GM23338 (cell line): ENCODE results near the gene POFUT2. TPM values are rescaled to one million over a fixed set of nuclear protein-coding genes. Genes with fewer than 3 reads are reported as not detected.

Source experiments
- ATAC-seq: fragments of 200-7000 bp; cut with Tn5 transposase; 3 replicates; pipeline ENCODE4 v1.9.1; 2020
- DNase-seq: peaks from one replicate; pipeline ENCODE4 v3.0.0-alpha.2; 2015; ENCODE audit warnings: low spot score
- H2AFZ ChIP-seq: fragments of 200-600 bp; sonication (generic); 2 replicates; pipeline ENCODE4 v1.8.0; 2016; ENCODE audit warnings: antibody characterized with exemption, mild to moderate bottlenecking, moderate library complexity
- H3F3A ChIP-seq: fragments of 200-600 bp; sonication (generic); replicated peaks from 2 replicates; pipeline ENCODE4 v1.8.0; 2017; ENCODE audit warnings: antibody characterized with exemption, mixed run types, low read depth
- H3K27ac ChIP-seq: fragments of 200-600 bp; sonication (generic); 2 replicates; pipeline ENCODE4 v1.6.1; 2016; ENCODE audit warnings: low read depth
- H3K27me3 ChIP-seq: fragments of 200-600 bp; sonication (generic); 2 replicates; pipeline ENCODE4 v1.8.0; 2016; ENCODE audit warnings: mild to moderate bottlenecking, mixed run types, moderate library complexity; ENCODE audit not compliant: insufficient read depth
- H3K36me3 ChIP-seq: fragments of 200-600 bp; sonication (generic); 2 replicates; pipeline ENCODE4 v1.8.0; 2016; ENCODE audit warnings: mild to moderate bottlenecking; ENCODE audit not compliant: insufficient read depth
- H3K4me1 ChIP-seq: fragments of 200-600 bp; sonication (generic); 2 replicates; pipeline ENCODE4 v1.8.0; 2016; ENCODE audit warnings: mild to moderate bottlenecking, moderate library complexity; ENCODE audit not compliant: insufficient read depth
- H3K4me2 ChIP-seq: fragments of 200-600 bp; sonication (generic); 2 replicates; pipeline ENCODE4 v1.7.1; 2017; ENCODE audit warnings: mixed run types
- H3K4me3 ChIP-seq: fragments of 200-600 bp; sonication (generic); 2 replicates; pipeline ENCODE4 v1.6.1; 2016; ENCODE audit warnings: mixed run types
- H3K79me2 ChIP-seq: fragments of 200-600 bp; sonication (generic); replicated peaks from 2 replicates; pipeline ENCODE4 v1.8.0; 2017; ENCODE audit warnings: mild to moderate bottlenecking; ENCODE audit not compliant: insufficient read depth
- H3K9me2 ChIP-seq: fragments of 200-600 bp; sonication (generic); 2 replicates; pipeline ENCODE4 v1.8.0; 2017; ENCODE audit not compliant: insufficient read depth
- H4K20me1 ChIP-seq: fragments of 200-600 bp; sonication (generic); replicated peaks from 2 replicates; pipeline ENCODE4 v1.8.0; 2017; ENCODE audit warnings: mild to moderate bottlenecking; ENCODE audit not compliant: insufficient read depth
- H3K27ac Mint-ChIP-seq: 2 replicates; pipeline ENCODE4 v1.8.0; 2020; ENCODE audit warnings: inconsistent platforms, mild to moderate bottlenecking, moderate library complexity, mixed read lengths
- H3K27me3 Mint-ChIP-seq: 3 replicates; pipeline ENCODE4 v1.8.0; 2022; ENCODE audit warnings: low read depth, mild to moderate bottlenecking, moderate library complexity, mixed read lengths, inconsistent platforms; ENCODE audit not compliant: insufficient read depth, poor library complexity
- H3K36me3 Mint-ChIP-seq: 3 replicates; pipeline ENCODE4 v1.8.0; 2021; ENCODE audit warnings: low read depth, mild to moderate bottlenecking, inconsistent platforms, moderate library complexity, mixed read lengths
- H3K4me1 Mint-ChIP-seq: 3 replicates; pipeline ENCODE4 v1.8.0; 2020; ENCODE audit warnings: mild to moderate bottlenecking, inconsistent platforms, mixed read lengths
- H3K4me3 Mint-ChIP-seq: 3 replicates; pipeline ENCODE4 v1.8.0; 2021; ENCODE audit warnings: moderate library complexity, mild to moderate bottlenecking, inconsistent platforms, mixed read lengths
- H3K9me3 Mint-ChIP-seq: 3 replicates; pipeline ENCODE4 v1.8.0; 2020; ENCODE audit warnings: moderate library complexity, mild to moderate bottlenecking, inconsistent platforms, mixed read lengths
- CREB1 ChIP-seq: fragments of 250-450 bp; sonication (Bioruptor Pico); IDR thresholded peaks from 2 replicates; pipeline ENCODE4 v1.5.0; 2020; ENCODE audit warnings: low read depth, mild to moderate bottlenecking, moderate library complexity
- EZH2 ChIP-seq: fragments of 200-600 bp; sonication (generic); IDR thresholded peaks from one replicate; pipeline ENCODE4 v1.8.0; 2017; ENCODE audit warnings: antibody characterized with exemption, mild to moderate bottlenecking, low read depth; ENCODE audit not compliant: unreplicated experiment
- EZH2phosphoT487 ChIP-seq: fragments of 200-600 bp; sonication (generic); IDR thresholded peaks from one replicate; pipeline ENCODE4 v1.8.1; 2018; ENCODE audit warnings: antibody characterized with exemption; ENCODE audit not compliant: unreplicated experiment
- JUNB ChIP-seq: IDR thresholded peaks from one replicate; pipeline ENCODE4 v1.6.1; 2016; ENCODE audit warnings: antibody characterized with exemption; ENCODE audit not compliant: unreplicated experiment
- NANOG ChIP-seq: IDR thresholded peaks from 2 replicates; pipeline ENCODE4 v1.6.1; 2016; ENCODE audit warnings: antibody characterized with exemption, borderline replicate concordance
- POLR2AphosphoS5 ChIP-seq: IDR thresholded peaks from 2 replicates; pipeline ENCODE4 v1.6.1; 2016; ENCODE audit warnings: antibody characterized with exemption, low read depth
- STAT1 ChIP-seq: IDR thresholded peaks from one replicate; pipeline ENCODE4 v1.6.1; 2016; ENCODE audit warnings: antibody characterized with exemption; ENCODE audit not compliant: unreplicated experiment
- ZNF114 ChIP-seq: fragments of 250-450 bp; sonication (Bioruptor Pico); IDR thresholded peaks from 2 replicates; pipeline ENCODE4 v1.5.0; 2020; ENCODE audit warnings: mild to moderate bottlenecking, moderate library complexity
- ZNF331 ChIP-seq: fragments of 250-450 bp; sonication (Bioruptor Pico); IDR thresholded peaks from 2 replicates; pipeline ENCODE4 v1.5.0; 2020; ENCODE audit warnings: low read depth, mild to moderate bottlenecking, moderate library complexity
- ZNF462 ChIP-seq: fragments of 250-450 bp; sonication (Bioruptor Pico); IDR thresholded peaks from 2 replicates; pipeline ENCODE4 v1.5.0; 2020; ENCODE audit warnings: mild to moderate bottlenecking, moderate library complexity
- polyA plus RNA-seq: library from polyadenylated mRNA; unstranded; fragments of >200 nt; fragmentation: Nextera tagmentation; extraction: Ambion mirVana; gene quantifications from 2 replicates; pipeline ENCODE4 v1.2.1, GENCODE V29; 2016
- total RNA-seq: library from RNA; depleted of rRNA; stranded (reverse); fragments of >200 nt; shearing (Covaris generic); gene quantifications from 2 replicates; pipeline ENCODE4 v1.2.3, GENCODE V29; 2014
- TF ChIP-seq, protein P1 (sequence below), 2 experiments: fragments of 200-600 bp in 1 of 2; sonication (generic) in 1 of 2; conservative IDR thresholded peaks; 2 replicates each; pipeline versions ENCODE4 v1.5.1 to v1.6.1; 2016 to 2017; ENCODE audit warnings: antibody characterized with exemption in 2 of 2, low read depth in 2 of 2, mild to moderate bottlenecking in 2 of 2, moderate library complexity in 1 of 2
- TF ChIP-seq, protein P2 (sequence below): IDR thresholded peaks from one replicate; pipeline ENCODE4 v1.6.1; 2018; ENCODE audit warnings: antibody characterized with exemption; ENCODE audit not compliant: unreplicated experiment
- TF ChIP-seq, protein P3 (sequence below): IDR thresholded peaks from 2 replicates; pipeline ENCODE4 v1.6.1; 2016; ENCODE audit warnings: antibody characterized with exemption

The POFUT2 gene
- total and polyA plus RNA-seq, 2 experiments from 2014 or later, result 12.1 to 34.5 TPM

DNA sequence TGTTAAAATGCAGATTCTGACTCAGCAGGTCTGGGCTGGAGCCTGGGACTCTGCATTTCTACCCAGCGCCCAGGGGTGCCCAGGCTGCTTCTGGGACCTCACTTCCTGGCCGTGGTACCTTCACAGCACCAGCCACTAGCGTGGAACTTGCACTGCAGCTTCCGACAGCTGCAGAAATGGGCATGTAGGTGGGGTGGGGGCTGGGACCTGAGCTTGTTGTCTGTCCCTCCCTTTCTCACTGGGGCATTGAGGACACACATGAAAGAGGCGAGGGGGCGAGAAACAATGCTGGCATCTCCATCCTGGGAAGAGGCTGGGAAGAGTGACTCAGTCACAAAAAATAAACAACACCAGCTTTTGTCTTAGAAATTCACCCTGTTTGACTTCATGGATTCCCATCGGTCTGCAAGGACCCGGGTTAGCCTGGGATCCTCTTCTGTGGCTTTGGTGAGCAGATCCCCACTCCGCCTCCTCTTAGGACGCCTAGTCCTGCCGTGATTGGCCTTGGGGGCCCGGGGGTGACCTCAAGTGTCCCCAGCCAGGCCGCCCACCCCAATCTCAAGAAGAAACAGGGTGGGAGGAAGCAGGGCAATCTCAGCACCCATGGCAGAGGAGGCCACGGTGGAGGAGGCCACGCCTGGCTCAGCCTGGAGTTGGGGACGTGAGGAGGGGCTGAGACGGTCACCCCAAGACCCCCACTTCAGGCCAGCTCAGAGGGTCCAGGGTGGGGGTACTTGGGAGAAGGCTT lies 29.9 kb upstream of the POFUT2 start:
- H3K4me1 ChIP-seq, result no peaks in the 10 kb centered on the region; the same call in 1 of the 2 replicates
- no peaks in the 10 kb centered on the region for H3K9me2 ChIP-seq
- H4K20me1 ChIP-seq, result no peaks in the 10 kb centered on the region; the same call in none of the 2 replicates
- no peak overlapping the region for H3K27ac ChIP-seq
- H3K4me2 ChIP-seq, result no peak overlapping the region
- no peaks in the 10 kb centered on the region for H3F3A ChIP-seq
- H3K27ac Mint-ChIP-seq, result no peak overlapping the region
- ATAC-seq (no peak), DNase-seq (no peak)
- H3K4me1 Mint-ChIP-seq, result peaks cover 5% of the 10 kb centered on the region; the same call in 2 of the 3 replicates
- H3K4me3 ChIP-seq, result no peak overlapping the region
- no peaks in the 10 kb centered on the region for H3K79me2 ChIP-seq
- H3K36me3 Mint-ChIP-seq, result no peaks in the 10 kb centered on the region
- no peak overlapping the region for H2AFZ ChIP-seq
- no peaks in the 10 kb centered on the region; the same call in 2 of the 3 replicates for H3K9me3 Mint-ChIP-seq
- H3K36me3 ChIP-seq, result no peaks in the 10 kb centered on the region
- TF ChIP-seq EZH2phosphoT487 (no peak), STAT1 (no peak), NANOG (no peak), ZNF331 (CRISPR knock-in tag) (no peak), JUNB (no peak), POLR2AphosphoS5 (no peak), ZNF462 (CRISPR knock-in tag) (no peak), ZNF114 (CRISPR knock-in tag) (no peak), CREB1 (CRISPR knock-in tag) (no peak), EZH2 (no peak)
- TF ChIP-seq, protein P1, sequence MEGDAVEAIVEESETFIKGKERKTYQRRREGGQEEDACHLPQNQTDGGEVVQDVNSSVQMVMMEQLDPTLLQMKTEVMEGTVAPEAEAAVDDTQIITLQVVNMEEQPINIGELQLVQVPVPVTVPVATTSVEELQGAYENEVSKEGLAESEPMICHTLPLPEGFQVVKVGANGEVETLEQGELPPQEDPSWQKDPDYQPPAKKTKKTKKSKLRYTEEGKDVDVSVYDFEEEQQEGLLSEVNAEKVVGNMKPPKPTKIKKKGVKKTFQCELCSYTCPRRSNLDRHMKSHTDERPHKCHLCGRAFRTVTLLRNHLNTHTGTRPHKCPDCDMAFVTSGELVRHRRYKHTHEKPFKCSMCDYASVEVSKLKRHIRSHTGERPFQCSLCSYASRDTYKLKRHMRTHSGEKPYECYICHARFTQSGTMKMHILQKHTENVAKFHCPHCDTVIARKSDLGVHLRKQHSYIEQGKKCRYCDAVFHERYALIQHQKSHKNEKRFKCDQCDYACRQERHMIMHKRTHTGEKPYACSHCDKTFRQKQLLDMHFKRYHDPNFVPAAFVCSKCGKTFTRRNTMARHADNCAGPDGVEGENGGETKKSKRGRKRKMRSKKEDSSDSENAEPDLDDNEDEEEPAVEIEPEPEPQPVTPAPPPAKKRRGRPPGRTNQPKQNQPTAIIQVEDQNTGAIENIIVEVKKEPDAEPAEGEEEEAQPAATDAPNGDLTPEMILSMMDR (conservative IDR thresholded peaks at IDR 0.05; ENCODE audit: low read depth in 2 of 2), result no peak
- TF ChIP-seq, protein P2, sequence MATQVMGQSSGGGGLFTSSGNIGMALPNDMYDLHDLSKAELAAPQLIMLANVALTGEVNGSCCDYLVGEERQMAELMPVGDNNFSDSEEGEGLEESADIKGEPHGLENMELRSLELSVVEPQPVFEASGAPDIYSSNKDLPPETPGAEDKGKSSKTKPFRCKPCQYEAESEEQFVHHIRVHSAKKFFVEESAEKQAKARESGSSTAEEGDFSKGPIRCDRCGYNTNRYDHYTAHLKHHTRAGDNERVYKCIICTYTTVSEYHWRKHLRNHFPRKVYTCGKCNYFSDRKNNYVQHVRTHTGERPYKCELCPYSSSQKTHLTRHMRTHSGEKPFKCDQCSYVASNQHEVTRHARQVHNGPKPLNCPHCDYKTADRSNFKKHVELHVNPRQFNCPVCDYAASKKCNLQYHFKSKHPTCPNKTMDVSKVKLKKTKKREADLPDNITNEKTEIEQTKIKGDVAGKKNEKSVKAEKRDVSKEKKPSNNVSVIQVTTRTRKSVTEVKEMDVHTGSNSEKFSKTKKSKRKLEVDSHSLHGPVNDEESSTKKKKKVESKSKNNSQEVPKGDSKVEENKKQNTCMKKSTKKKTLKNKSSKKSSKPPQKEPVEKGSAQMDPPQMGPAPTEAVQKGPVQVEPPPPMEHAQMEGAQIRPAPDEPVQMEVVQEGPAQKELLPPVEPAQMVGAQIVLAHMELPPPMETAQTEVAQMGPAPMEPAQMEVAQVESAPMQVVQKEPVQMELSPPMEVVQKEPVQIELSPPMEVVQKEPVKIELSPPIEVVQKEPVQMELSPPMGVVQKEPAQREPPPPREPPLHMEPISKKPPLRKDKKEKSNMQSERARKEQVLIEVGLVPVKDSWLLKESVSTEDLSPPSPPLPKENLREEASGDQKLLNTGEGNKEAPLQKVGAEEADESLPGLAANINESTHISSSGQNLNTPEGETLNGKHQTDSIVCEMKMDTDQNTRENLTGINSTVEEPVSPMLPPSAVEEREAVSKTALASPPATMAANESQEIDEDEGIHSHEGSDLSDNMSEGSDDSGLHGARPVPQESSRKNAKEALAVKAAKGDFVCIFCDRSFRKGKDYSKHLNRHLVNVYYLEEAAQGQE, result no peak
- TF ChIP-seq, protein P3, sequence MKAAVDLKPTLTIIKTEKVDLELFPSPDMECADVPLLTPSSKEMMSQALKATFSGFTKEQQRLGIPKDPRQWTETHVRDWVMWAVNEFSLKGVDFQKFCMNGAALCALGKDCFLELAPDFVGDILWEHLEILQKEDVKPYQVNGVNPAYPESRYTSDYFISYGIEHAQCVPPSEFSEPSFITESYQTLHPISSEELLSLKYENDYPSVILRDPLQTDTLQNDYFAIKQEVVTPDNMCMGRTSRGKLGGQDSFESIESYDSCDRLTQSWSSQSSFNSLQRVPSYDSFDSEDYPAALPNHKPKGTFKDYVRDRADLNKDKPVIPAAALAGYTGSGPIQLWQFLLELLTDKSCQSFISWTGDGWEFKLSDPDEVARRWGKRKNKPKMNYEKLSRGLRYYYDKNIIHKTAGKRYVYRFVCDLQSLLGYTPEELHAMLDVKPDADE, result no peak
- no peak overlapping the region for H3K4me3 Mint-ChIP-seq
- peaks cover 4% of the 10 kb centered on the region for H3K27me3 Mint-ChIP-seq
- no peaks in the 10 kb centered on the region for H3K27me3 ChIP-seq
